ENCODE measurements around the gene SOCS4.
A peak's percentile ranks its signal among the peaks of the same experiment; 100 is the strongest.
"Not testable (repeated sequence)": the region's sequence is repeated elsewhere in the genome, so short reads cannot be mapped to it uniquely, and the experiment has no call there.

Gene SOCS4

DNA sequence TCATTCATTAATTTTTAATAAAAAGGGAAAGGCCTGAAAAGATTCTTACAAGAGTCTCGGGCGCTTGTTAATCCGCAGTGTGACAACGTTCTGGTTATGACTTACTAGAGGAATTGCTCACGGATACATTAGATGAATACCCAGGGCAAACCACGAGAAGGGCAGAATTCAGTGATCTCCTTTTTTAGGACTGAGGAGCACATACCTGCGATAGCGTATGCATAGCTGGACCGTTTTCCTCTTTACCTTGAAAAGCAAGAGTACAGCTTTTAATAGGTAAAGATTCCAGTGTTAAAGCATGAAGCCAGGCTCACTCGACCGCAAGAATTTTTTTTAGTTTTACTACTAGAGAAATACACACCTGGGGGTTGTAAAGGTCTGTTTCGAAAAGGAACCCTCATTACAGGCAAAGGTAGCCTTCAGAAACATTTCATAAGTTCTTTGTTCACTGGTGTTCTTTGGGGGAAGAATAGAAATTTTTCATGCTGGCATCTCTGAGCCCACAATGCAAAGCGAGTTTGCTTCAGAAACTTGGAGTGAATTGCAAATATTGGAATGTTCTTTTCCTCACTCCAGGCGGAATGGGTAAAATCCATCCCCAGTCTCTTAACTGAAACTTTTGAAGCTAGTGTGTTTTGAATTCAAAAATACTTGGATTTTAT is 25.4 kb downstream of the SOCS4 start:
- DNase-seq: no peak

DNA sequence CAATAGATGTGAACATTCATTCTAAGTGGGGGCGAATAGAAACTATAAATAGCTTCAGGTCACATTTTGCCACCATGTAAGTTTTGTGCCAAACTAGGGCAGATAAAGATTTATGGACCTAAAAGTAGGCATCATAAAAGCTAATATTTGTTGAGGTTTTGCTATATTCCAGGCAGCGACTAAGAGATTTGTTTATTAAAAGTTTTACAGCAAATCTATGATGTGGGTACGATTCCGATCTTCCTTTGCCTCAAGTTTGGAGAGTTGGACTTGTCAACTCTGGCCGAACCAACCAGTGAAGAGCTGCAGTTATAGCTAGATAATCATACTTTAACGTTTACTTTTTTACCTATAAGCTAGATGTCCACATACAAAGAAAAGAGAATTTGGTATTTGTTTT is 26.0 kb downstream of the SOCS4 start:
- DNase-seq: no peak

DNA sequence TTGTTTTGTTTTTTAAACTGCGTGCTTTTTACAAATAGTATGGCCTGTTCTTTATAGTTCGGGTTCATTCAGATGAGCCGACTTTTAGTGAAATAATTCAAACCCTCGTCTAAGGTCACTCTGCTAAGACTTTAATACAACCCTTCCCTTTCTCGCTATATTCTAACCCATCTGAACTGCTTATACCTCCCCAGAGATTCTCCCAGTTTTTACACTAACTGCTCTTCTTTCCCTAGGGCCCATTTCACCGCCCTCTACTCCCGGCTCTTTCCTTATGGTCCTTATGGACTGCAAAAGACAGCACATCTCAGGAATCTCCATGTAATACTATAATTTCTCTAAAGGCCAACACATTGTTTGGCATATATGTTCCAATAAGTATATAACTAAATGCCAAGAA is 26.5 kb downstream of the SOCS4 start:
- DNase-seq: no peak

DNA sequence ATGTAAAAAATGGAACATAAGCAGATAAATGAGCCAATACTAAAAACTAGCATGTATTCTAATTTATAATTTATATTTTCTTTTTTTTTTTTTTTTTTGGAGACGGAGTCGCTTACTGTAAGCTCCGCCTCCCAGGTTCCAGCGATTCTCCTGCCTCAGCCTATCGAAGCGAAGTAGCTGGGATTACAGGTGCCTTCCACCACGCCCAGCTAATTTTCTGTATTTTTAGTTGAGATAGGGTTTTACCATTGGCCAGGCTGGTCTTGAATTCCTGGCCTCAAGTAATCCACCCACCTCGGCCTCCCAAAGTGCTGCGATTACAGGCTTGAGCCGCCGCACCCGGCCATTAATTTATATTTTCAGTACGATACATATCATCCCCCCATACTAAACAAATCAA is 27.1 kb downstream of the SOCS4 start:
- no peak for DNase-seq

DNA sequence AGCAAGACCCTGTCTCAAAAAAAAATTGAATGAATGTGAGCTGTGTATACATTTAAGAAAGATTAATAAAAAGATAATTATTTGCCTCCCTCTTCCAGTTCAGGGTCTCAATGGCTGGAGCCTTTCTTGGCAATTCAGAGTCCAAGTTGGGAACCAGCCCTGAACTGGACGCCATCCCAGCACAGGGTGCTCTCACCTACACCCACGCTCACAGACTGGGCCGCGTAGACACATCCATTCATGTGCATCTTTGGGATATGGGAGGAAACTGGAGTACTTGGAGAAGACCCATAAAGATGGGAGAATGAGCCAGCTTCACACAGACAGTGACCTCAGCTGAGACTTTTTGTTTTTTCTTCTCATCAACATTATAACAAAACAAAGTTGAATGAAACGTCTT is 30.9 kb downstream of the SOCS4 start:
- no peak for DNase-seq

DNA sequence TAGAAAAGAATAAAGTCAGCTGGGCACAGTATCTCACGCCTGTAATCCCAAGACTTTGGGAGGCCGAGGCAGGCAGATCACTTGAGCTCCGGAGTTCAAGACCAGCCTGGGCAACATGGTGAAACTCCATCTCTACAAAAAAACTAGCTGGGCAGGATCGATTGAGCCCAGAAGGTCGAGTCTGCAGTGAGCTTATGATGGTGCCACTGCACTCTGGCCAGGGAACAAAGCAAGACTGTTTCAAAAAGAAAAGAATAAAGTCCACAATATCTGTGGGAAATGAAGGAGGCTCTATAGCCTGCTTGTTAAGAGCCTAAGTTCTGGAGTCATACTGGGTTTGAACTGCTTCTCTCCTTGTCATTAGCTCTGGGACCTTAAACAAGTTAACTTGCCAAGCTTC is 32.3 kb downstream of the SOCS4 start:
- DNase-seq: no peak

DNA sequence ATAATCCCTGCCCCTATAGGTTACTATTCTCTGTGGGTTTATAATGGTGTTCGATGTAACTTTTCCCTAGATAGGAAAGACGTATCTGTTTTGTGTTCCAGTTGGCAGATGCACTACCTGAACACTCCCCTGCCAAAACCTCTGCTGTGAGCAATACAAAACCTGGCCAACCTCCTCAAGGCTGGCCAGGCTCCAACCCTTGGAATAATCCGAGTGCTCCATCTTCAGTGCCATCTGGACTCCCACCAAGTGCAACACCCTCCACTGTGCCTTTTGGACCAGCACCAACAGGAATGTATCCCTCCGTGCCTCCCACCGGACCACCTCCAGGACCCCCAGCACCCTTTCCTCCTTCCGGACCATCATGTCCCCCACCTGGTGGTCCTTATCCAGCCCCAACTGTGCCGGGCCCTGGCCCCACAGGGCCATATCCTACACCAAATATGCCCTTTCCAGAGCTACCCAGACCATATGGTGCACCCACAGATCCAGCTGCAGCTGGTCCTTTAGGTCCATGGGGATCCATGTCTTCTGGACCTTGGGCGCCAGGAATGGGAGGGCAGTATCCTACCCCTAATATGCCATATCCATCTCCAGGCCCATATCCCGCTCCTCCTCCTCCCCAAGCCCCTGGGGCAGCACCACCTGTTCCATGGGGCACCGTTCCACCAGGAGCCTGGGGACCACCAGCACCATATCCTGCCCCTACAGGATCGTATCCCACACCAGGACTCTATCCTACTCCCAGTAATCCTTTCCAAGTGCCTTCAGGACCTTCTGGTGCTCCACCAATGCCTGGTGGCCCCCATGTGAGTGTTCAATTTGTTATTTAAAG is 35.7 kb downstream of the SOCS4 start:
- no peak for DNase-seq

DNA sequence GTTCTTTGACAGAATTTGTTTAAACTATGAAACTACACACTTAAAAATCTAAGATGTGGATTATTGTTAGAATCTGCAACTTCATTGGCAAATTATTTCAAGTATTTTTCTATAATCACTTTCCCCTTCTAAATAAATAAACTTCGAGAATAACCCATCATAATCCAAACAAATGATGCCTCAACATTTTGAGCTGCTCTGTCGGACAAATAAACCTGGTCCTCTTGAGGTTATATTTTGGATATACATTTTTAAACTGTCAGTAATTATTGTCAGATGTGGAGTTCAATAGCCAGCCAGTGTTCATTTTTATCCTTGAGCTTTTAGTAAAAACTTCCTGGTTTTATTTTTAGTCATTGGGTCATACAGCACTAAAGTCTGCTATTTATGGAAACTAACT is 37.9 kb downstream of the SOCS4 start:
- DNase-seq: not testable (repeated sequence)

DNA sequence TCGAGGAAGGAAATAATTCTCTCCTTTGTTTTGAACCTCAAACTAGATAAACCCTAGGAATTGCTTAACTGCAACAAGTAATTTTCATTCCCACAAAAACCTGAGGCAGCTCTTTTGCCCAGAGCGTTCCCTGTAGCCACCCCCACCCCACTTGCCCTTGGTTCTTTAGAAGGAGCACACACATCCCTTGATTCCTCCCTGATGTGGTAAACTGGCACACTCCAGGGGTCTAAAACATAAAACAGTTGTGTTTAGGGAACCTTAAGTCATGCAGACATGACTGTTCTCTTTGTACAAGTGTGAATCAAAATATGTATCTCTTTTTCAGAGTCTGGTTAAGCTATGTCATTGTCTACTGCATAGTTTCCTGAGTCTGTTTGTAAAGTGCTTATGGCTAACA is 38.4 kb downstream of the SOCS4 start:
- DNase-seq: no peak

DNA sequence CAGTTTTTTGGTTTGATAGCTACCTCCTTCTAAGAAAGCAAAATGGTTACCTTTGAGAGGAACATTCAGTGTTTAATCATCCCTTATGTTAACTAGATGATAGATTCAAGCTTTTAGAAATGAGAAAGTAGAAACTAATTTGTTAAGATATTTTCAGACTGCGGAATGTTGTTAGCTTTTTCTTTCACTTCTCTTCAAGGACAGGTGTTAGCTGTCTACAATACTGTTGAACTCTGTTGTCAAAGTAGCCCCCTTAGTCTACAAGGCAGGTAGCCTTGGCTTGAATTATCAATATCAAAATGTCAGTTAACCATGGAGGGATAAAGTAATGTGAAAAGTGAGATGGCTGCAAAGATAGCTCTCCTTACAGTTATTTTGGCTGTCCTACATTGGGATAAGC is 39.2 kb downstream of the SOCS4 start:
- DNase-seq: no peak

DNA sequence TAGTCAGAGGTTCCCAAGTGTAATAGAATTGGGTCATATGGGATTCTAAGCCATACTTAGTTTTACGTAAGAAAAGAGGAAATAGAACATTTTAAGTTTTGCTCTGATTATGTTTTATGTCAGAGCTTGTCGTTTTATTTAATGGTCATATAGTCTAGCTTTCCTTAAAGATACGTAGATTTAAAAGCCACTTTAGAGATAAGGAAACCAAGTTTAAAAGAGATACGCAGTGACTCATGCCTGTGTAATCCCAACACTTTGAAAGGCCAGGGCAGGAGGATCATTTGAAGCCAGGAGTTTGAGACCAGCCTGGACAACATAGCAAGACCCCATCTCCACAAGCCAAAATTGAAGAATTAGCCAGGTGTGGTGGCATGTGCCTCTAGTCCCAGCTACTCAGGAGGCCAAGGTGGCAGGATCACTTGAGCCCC is 44.0 kb downstream of the SOCS4 start:
- peak; percentile 54 for DNase-seq

DNA sequence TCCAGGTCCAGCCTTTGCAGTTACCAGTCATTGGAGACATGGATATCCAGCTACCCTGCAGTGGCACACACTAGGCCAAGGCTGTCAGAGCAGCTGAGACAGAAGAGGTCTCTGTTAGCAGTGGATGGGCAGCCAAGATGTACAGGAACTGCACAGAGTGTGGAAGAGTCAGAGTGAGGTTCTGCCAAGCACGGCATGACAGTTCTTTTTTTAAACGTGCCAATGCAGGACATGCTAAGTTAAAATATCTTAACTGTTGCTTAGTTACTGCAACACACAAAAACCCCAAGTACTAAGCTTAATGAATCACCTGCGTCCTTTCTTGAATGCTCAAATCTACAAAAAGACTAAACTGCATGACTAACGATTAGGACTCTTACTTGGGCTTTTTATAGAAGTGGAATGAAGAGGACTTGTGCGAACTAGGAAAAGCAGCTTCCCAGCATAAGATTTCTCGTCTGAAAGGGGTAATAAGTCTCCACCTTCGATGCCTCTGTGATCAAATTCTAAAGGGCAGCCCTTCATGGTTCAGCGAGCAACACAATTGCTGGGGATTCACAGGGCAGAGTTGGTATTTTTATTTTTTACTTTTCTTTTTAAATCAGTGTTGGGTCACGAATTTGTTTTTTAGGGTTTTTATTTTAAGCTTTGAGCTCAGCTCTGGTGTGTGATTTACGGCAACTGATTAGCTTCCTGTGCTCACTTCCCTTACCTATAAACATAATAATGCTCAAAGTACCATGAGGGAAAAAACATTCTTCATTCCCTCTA is 45.0 kb downstream of the SOCS4 start:
- no peak for DNase-seq

DNA sequence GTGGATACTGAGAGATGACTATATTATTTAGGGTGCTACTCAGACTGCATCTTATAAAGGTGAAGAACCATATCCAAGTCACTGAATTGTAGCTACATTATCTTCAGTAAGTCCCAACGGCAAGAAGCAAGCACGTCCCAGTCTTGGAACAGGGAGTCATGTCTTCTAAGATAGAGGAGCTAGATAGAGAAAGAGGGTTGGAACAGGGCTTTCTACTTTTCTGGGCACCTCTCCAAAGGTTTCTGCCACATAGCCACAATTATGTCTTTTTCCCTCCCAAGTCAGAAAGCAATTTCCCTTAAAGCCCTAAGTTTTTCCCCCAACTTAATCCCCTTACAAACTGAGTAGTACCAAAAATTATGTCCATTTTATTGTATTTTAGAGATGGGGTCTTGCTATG is 46.8 kb downstream of the SOCS4 start:
- DNase-seq: no peak

DNA sequence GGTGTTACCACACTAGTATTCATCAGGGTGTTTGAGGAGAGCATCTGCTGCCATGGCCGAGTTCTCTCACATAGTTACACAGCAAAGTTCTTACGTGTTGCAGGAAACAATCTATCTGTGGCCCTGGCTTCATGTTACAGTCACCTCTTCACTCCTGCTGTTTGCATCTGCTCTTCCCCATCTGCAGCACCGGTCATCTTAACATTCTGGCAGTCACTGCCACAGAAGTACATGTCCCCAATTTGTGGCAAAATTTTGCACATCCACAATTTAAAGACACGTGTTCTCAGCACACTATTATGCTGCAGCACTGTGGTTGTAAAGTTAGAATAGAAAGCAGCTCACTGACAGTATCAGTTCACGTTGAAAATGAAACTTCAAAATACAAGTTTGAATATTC is 47.6 kb downstream of the SOCS4 start:
- no peak for DNase-seq

DNA sequence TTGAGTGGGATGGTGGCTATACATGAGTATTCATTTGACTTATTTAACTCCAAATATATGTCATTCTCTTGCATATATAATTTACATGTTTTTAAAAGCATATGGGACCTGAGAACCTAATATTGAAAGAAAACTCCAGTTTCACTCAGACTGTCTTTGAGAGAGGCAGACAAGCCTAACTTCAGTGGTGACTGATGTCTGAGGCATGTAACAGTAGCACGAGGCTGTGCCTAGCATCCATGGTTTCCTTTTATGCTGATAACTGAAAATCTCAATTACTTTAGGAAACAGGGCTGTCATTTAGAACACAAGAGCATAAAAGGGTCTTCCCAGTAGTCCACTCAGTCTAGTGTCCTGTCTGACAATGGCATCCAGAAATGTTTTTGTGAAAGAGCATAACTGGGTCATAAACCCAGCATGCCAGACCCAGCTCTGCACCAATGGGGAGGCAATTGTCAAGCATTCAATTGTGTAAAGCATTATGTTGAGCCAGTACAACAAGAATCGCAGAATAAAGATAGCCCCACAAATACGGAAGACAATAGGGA is 48.7 kb downstream of the SOCS4 start:
- DNase-seq: no peak

DNA sequence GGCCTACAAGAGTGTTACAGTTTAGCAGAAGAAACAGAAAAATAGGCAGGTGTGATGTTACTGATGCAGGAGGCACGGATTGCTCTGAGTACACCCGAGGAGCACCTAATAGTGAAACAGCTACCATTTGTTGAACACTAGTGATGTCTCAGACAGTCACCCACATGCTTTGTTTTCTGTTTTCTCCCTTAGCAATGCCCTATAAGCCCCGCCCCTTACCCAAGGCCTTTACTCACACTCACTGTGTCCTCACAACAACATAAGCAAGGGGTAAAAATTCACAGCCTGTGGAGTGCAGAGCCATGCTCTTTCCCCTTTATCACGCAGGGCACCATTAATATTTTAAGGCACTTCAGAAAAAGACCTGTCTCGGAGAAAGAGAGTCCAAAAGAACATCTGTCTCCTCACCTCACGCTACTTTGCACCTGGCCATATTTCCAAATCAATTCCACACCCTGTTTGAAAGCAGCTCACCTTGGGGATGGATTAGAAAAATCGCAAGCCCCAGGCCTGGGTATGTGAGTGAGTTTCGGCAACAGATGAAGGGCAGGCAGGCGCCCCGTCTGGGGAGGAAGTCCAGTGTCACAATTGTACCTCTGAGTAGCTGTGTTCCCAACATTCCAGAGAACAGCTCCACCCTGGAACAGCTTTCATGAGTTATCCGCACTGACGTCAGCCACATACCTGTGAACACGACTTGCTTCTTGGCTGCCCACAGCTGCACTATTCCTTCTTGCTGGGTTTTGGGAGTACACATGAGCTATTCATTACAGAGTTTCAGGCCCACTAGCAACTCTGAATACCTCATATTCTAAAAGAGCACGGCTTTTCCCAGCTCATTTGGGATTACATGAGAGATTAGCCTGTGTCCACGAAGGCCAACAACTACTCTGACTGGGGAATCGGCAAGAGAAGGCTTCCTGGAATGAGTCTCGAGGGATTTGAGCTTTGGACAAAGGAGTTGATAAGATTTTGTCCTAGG is 50.4 kb downstream of the SOCS4 start:
- peak; percentile 68 for DNase-seq

DNA sequence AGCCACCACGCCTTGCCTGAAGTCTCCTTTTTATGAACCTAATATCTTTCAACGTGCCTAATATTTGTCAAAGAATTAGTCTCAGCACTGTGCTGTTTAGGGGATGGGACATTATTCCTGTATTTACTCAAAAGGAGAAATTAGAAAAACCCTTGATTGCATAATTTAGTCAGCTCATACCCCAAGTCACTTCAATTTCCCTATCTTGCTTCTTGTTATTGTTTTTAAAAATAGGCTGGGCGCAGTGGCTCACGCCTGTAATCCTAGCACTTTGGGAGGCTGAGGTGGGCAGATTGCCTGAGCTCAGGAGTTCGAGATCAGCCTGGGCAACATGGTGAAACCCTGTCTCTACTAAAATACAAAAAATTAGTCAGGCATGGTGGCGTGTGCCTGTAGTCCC is 52.9 kb downstream of the SOCS4 start:
- peak; percentile 94 for DNase-seq

DNA sequence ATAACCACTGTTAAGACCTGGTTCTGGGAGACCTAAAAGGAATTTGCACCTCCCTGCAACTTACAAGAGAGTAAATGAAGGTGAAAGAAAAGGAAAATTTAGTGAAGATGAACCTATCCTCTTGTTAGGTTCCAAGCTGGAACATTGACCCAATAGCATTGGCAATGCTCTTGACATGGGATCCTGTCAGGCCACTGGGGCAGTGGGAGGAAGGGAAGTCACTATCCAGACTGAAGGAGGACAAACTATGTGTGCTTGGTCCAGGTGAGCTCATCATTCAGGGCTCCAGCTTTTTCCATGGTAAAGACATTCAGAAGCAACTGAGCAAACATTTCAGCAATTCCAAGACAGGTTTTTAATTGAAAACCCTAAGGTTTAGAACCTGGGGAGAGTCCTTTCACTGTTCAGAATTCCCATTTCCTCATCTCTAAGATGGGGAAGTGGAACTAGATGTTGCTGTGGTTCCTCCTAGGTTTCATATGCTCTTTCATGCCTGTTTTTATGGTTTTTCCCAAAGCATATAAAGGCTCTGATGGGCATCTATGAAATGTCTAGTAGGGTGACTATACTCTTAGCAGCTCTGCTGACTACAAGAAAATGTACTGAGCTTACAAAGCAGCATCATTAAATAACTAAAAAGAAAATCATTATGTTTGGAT is 57.5 kb downstream of the SOCS4 start:
- peak; percentile 86 for DNase-seq

DNA sequence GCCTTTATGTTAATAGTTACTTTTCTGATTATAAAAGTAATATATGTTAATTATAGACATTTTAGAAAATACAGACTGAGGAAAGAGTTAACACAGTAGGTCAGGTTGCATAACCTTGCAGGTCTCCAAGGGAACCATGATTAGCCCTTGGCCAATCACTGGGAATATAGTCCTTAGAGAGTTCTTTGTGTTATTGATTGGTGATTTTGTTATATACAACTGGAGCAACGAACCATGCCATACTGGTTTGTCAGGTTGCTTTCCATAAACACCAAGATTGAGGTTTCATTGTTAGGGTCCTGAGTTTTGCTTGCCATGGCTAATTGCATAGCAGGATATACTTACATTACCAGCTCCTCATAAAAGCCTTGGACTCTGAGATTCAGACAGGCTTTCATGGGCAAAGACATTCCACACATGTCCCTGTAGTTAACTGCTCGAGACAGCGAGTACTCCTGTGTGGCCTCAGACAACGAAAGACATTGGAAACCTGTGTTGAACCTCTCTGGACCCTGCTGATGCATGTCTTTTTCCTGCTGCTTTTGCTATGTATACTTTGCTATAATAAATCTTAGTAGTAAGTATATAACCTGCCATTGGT is 58.1 kb downstream of the SOCS4 start:
- no peak for DNase-seq

DNA sequence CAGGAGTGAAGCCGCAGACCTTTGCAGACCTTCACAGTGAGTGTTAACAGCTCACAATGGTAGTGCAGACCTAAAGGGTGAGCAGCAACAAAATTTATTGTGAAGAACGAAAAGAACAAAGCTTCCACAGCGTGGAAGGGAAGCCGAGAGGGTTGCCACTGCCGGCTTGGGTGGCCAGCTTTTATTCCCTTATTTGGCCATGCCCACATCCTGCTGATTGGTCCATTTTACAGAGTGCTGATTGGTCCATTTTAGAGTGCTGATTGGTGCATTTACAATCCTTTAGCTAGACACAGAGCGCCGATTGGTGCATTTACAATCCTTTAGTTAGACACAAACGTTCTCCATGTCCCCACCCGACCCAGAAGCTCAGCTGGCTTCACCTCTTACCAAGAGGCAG is 59.9 kb downstream of the SOCS4 start:
- DNase-seq: no peak

DNA sequence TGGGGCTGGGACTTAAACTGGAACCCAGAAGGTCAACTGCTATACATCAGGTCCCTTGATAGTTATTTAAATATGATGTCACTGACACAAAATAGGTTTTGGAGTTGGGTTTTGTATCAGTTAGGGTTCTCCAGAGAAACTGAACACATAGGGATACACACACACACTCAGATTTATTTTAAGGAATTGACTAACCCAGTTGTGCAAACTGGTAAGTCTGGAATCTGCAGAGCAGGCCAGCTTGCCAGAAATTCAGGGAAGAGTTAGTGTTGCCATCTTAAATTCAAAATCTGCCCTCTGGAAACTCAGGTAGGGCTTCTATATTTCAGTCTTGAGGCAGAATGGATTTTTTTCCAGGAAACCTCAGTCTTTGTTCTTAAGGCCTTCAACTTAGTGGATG is 61.3 kb downstream of the SOCS4 start:
- DNase-seq: no peak

Measured in inflammatory macrophage treated with lipopolysaccharide for 4 hours (primary cell).